ENCODE measurements around the gene PLLP.

Gene PLLP

GRCh38 chr16:57278494-57278893 is 6.0 kb downstream of the PLLP start:
- TF ChIP-seq, protein P1, sequence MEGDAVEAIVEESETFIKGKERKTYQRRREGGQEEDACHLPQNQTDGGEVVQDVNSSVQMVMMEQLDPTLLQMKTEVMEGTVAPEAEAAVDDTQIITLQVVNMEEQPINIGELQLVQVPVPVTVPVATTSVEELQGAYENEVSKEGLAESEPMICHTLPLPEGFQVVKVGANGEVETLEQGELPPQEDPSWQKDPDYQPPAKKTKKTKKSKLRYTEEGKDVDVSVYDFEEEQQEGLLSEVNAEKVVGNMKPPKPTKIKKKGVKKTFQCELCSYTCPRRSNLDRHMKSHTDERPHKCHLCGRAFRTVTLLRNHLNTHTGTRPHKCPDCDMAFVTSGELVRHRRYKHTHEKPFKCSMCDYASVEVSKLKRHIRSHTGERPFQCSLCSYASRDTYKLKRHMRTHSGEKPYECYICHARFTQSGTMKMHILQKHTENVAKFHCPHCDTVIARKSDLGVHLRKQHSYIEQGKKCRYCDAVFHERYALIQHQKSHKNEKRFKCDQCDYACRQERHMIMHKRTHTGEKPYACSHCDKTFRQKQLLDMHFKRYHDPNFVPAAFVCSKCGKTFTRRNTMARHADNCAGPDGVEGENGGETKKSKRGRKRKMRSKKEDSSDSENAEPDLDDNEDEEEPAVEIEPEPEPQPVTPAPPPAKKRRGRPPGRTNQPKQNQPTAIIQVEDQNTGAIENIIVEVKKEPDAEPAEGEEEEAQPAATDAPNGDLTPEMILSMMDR (IDR thresholded peaks at IDR 0.05), result no peak

- TF ChIP-seq, protein P1 (IDR thresholded peaks at IDR 0.05), result no peak
Measured at GRCh38 chr16:57277586-57277985, 6.9 kb downstream of the PLLP start.

DNA sequence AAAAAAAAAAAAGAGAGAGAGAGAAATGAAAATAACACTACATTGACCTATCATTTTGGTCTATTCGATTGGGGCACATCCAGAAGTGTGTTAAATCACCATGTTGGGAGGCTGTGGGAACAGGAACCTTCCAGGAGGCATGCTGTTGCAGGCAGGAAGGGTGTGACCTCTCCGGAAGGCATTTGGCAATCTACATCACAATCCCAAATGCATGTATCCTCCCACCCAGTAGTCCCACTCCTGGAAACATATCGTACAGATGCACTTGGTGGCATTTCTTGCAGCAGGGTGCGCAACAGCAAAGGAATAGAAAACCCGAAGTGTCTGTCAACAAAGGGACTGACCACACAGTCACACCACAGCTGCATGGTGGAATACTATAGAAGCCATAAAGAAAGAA is 7.9 kb downstream of the PLLP start:
- TF ChIP-seq, protein P1 (IDR thresholded peaks at IDR 0.05), result no peak

GRCh38 chr16:57273826-57274225 is 10.6 kb downstream of the PLLP start:
- TF ChIP-seq, protein P1 (IDR thresholded peaks at IDR 0.05), result no peak

DNA sequence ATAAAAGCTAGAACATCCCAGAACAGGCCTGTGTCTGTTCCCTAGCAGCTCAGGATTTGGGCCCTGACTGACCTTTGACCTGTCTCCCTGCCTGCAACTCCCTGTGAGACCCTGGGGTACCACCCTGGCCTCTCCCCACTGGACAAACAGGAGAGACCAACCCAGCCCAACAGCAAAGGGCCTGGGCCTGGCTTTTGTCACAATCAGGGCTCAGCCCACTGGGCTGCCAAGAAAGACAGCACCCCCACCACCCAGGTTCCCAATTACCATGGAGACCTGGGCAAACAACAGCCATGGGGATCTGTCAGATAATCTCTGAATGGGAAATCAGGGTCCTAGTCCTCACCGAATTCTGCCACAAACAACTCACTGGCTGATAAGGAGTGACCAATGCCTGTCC is 11.1 kb downstream of the PLLP start:
- TF ChIP-seq, protein P1 (IDR thresholded peaks at IDR 0.05), result no peak

- TF ChIP-seq, protein P1 (IDR thresholded peaks at IDR 0.05), result no peak
Measured at GRCh38 chr16:57271867-57272495, 12.5 kb downstream of the PLLP start.

DNA sequence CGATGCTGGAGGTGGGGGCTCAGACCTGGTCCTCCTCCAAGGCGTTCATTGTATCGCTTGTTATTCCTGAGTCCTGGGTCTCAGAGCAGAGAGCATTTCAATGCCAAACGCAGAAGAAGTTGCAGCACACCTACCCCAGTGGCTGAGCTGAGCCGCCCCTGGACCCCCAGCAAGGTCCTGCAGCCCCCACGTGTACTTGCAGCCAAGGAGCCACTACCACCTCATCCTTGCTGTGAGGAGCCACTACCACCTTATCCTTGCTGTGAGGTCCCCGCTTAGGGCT is 13.5 kb downstream of the PLLP start:
- TF ChIP-seq, protein P1 (IDR thresholded peaks at IDR 0.05), result no peak
